HT-29 (cell line): ENCODE results near the gene ZNF248. TPM values are rescaled to one million over a fixed set of nuclear protein-coding genes. Genes with fewer than 3 reads are reported as not detected.
"Not testable (repeated sequence)": the region's sequence is repeated elsewhere in the genome, so short reads cannot be mapped to it uniquely, and the experiment has no call there.

ENCODE experiments used
- DNase-seq: peaks from one replicate; pipeline ENCODE4 v3.0.0-alpha.2; 2015; ENCODE audit warnings: low spot score
- total RNA-seq: library from RNA; depleted of rRNA; stranded (reverse); fragments of >200 nt; shearing (Covaris generic); gene quantifications from 2 replicates; pipeline ENCODE4 v1.2.3, GENCODE V29; 2014; rRNA removed

The ZNF248 gene
- total RNA-seq, 1 experiment from 2014 or later = 3.4 TPM

DNA sequence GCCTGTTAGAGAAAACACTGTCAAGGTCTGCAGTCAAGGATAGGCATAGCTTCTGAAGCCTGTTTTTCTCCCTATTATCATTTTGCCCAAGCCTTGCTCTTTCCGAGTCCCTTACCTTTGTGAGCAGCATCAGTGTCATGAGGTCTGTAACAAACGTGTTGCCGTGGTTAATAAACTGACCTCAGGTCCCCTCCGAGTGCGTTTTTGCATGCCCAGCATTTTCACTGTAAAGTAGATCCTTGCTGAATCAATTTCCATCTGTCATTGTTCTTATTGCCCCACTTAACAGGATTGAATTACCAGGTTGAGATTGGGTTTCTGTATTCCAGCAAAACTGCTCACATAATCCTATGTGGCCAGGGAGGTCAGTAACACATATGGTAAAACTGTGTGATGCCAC lies 110.3 kb downstream of the ZNF248 start:
- DNase-seq = no peak

DNA sequence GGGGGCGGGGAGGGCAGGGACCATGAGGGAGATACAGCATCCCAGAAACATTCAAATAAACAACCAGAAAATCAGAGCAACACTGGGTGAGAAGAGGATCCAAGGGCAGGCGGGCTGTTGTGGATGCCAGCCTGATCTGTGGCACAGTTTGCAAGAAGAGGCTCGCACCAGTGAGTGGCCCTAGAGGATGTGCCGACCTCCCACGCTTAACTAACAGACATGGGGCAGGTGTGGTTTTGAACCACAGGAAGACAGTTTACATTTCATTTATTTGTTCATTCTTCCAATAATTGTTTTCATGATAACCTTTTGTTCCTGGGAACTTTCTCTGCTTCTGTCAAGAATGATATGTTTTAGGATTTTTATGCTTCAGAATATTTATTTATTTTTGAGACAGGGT lies 115.6 kb downstream of the ZNF248 start:
- no peak for DNase-seq

DNA sequence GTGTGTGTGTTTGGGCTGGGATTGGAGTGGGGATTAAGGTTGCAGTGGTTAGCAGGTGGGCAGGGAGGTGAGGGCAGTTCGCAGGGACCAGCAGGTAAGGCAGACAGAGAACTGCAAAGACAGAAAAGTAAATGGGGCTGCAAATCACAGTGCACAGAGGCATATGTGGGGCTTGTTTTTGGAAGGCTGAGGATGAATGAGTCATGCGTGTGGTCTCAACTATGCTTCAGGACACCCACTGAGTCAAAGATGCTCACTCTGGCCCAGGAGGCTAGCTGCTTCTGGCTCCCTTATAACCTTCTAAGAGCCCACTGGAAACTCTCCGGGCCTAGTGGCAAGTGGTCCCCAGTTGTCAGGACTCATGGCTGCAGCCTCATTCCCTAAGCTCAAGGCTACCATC lies 118.2 kb downstream of the ZNF248 start:
- no peak for DNase-seq

DNA sequence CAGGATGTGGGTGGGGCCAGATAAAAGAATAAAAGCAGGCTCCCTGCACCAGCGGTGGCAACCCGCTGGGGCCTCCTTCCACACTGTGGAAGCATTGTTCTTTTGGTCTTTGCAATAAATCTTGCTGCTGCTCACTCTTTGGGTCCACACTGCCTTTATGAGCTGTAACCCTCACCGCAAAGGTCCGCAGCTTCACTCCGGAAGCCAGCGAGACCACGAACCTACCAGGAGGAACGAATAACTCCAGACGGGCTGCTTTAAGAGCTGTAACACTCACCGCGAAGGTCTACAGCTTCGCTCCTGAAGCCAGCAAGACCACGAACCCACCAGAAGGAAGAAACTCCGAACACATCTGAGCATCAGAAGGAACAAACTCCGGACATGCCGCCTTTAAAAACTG lies 119.2 kb downstream of the ZNF248 start:
- not testable (repeated sequence) for DNase-seq

DNA sequence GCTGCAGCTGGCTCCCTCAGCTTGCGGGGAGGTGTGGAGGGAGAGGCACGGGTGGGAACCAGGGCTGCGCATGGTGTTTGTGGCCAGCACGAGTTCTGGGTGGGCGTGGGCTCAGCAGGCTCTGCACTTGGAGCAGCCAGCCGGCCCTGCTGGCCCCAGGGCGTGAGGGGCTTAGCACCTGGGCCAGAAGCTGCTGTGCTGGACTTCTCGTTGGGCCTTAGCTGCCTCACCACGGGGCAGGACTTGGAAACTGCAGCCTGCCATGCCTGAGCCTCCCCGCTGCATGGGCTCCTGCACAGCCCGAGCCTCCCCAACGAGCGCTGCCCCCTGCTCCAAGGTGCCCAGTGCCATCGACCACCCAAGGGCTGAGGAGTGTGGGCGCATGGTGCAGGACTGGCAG lies 120.1 kb downstream of the ZNF248 start:
- DNase-seq = no peak

DNA sequence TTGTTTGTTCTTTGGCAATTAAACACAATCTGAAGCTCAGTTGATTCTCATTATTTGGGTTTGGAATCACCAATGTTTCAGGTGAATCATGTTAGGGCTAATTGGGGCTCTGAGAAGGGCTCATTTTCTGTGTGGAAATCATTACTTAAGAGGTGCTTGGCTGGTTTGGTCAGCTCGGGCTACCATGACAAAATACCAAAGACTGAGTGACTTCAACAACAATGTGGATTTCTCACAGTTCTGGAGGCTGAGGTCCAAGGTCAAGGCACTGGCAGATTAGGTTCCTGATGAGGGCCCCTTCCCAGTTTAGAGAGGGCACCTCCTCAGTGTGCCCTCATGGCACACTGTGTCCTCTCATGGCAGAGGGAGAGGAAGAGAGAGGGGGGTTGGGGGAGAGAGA lies 121.3 kb downstream of the ZNF248 start:
- no peak for DNase-seq

DNA sequence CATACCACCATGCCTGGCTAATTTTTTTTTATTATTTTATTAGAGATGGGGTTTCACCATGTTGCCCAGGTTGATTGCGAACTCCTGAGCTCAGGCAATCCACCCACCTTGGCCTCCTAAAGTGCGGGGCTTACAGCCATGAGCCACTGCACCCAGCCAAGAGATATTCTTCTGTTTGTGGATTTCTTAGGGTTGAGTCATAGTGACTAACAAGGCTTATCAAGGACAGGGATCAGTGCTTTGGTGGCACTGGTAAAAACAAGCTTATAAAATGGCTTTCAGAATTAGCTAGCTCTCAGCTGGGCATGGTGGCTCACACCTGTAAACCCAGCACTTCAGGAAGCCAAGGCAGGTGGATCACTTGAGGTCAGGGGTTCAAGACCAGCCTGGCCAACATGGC lies 122.4 kb downstream of the ZNF248 start:
- DNase-seq = peak; percentile 52

Other genes starting within 250 kb of the ZNF248 start
- gene ZNF25, start 119.0 kb upstream of the ZNF248 start, total RNA-seq = 0.15 and 0.60 TPM in 2 replicates
- 7.3 and 18.6 TPM in 2 replicates for gene ZNF33A, start 153.1 kb upstream of the ZNF248 start, total RNA-seq
- 2.9 and 5.9 TPM in 2 replicates for gene ZNF37A, start 236.7 kb upstream of the ZNF248 start, total RNA-seq